HG03354 (cell line): ENCODE results near the gene C12orf57.
A peak's percentile ranks its signal among the peaks of the same experiment; 100 is the strongest.

ENCODE experiments used
- ATAC-seq: cut with Tn5 transposase; IDR thresholded peaks from one replicate; pipeline ENCODE4 v1.9.1; 2021; ENCODE audit warnings: mild to moderate bottlenecking; ENCODE audit not compliant: unreplicated experiment, poor library complexity, severe bottlenecking

The C12orf57 gene

DNA sequence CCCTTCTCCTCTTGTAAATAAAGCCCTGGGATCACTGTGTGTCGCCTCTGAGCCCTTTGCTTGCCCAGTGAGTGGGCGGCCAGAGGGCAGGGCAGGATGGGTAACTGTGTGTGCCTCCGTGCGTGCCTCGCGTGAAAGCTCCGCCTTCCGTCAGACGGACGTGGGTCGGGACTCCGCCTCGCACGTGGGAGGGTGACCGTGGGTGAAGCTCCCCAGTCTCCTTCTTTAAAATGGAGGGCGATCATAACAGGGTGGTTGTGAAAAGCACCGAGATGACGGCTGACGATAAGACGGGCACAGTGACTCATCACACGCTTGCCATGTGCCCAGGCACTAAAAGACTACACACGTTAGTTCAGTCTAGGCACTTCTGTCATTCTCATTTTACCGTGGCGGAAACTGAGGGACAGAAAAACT is 17.5 kb downstream of the C12orf57 start:
- peak; percentile 18 for ATAC-seq

GRCh38 chr12:6961695-6962284 is 18.0 kb downstream of the C12orf57 start:
- peak; percentile 19 for ATAC-seq

DNA sequence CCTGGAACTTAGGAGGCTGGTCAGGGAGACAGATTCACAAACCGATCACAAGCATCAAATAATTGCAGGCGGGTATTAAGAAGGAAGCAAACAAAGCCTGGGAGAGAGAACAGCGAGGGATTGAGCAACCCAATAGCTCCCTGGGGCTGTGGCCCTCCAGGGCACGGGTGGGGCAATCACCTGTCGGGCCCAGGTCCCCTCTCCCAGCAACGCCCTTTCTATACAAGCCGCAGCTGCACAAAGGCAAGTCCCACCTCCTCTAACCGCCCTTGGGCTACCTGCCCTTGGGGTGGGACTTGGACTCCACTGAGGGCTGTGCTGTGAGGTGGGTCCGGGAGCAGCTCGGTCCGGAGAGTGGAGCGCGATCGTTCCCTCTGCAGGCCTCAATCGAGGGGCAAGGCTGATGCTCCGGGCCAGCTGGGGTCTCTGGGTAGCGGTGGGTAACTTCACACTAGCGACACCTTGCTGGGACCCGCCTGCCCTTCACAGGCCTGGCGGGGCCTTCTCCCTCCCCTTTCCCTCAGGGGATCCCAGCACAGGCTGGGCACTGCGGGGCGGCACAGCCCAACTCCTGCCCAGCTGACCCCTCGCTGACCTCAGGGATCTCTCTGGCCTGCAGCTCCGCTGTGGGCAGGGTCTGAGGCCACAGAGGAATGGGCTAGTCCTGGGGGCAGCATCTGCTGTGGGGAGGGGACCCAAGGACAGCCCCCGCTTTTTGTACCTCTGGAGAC is 18.6 kb downstream of the C12orf57 start:
- ATAC-seq = no peak

GRCh38 chr12:6963016-6963731 is 19.4 kb downstream of the C12orf57 start:
- no peak for ATAC-seq

DNA sequence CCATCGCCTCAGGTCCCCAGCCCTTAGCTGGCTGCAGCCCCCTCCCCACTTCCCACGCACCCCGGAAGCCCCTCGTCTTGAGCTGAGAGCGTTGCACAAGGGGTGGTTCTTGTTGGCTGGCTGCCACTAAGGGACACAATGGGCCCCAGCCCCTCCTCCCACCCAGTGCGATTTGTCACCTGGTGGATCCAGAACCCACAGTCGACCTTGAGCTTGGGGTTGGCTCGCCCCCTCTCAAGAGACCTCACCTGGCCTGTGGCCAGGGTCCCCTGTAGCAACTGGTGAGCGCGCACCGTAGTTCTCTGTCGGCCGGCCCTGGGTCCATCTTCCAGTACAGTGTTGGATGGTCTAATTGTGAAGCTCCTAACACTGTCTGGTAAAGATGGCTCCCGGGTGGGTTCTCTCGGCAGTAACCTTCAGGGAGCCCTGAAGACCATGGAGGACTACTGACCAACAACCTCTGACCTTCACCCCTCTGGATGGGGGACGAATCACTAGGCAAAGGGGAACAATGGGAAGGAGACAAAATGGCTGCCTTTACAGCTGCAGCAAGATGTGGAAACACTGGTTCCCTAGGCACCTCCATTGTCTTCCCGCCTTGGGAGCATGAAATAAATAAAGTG is 20.1 kb downstream of the C12orf57 start:
- no peak for ATAC-seq

DNA sequence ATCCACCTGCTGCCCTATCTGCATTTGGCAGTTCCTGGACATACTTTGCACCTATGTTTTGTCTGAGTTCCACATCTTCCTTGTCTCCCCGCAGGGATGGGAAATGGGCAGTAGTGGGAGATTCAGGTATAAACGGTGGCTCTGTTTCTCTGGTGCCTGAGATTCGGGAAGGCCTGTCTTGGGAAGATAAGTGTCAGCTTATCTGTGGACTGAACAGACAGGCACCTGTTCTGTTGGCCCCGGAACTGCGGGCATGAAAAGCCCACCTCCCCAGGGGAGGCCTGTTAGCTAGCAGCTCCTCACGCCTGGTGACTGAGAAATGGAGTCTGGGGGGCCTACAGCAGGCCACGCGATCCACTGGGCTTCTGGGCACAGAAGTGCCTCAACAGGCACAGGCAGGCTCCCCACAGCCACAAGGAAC is 20.8 kb downstream of the C12orf57 start:
- ATAC-seq = peak; percentile 4

GRCh38 chr12:6965026-6965661 is 21.3 kb downstream of the C12orf57 start:
- peak; percentile 49 for ATAC-seq

DNA sequence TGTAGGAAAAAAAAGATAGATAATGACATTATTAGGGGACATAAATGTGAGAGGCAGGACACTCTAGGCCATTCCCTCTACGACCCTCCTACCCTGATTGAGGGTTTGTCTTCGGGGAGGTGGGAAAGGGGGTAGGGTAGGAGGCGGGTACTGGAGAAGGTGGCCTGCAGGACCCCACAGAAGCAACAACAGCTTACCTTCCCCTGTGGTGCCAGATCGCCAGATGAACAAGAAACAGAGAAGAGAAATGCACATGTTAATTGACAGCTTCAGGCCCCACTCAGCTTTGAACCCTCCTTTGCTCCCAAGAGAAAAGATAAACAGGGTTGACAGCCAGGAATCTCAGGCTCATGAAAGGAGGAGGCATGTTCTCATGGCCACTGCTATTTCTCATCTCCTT is 21.9 kb downstream of the C12orf57 start:
- ATAC-seq = no peak

DNA sequence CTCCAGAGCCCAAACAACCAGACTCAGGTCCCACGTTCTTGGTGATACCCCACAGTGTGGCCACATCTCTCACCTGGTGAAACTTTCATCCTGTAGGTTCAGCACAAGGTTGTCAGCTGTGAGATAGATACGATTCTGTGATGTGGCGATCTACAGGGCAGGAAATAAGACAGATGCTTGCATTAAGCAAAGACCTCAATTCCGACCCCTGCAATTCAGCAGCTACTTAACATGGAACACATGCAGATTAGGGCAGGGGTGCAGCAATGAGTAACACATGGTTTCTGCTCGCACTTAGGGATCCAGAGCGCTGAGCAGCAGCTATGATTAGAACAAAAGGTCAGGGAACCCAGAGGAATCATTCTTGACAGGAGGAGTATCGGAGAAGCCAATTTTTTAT is 22.5 kb downstream of the C12orf57 start:
- no peak for ATAC-seq

- no peak for ATAC-seq
Measured at GRCh38 chr12:6967651-6968100, 23.9 kb downstream of the C12orf57 start.

GRCh38 chr12:6968426-6968825 is 24.6 kb downstream of the C12orf57 start:
- ATAC-seq = no peak

GRCh38 chr12:6970096-6970527 is 26.3 kb downstream of the C12orf57 start:
- peak; percentile 9 for ATAC-seq

DNA sequence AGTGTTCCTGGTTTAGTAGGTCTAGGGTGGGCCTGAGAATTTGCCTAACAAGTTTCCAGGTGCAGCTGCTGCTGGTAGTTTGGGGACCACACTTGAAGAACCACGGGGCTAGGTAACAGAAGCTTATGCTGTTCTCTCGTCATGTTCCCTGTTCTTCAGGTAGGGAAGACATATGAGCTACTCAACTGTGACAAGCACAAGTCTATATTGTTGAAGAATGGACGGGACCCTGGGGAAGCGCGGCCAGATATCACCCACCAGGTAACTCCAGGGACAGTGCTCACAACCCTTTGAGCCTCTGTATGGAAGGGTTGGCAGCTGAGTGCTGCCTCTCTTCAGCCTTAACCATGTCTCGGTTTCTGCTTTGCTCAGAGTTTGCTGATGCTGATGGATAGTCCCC is 30.4 kb downstream of the C12orf57 start:
- ATAC-seq = no peak

DNA sequence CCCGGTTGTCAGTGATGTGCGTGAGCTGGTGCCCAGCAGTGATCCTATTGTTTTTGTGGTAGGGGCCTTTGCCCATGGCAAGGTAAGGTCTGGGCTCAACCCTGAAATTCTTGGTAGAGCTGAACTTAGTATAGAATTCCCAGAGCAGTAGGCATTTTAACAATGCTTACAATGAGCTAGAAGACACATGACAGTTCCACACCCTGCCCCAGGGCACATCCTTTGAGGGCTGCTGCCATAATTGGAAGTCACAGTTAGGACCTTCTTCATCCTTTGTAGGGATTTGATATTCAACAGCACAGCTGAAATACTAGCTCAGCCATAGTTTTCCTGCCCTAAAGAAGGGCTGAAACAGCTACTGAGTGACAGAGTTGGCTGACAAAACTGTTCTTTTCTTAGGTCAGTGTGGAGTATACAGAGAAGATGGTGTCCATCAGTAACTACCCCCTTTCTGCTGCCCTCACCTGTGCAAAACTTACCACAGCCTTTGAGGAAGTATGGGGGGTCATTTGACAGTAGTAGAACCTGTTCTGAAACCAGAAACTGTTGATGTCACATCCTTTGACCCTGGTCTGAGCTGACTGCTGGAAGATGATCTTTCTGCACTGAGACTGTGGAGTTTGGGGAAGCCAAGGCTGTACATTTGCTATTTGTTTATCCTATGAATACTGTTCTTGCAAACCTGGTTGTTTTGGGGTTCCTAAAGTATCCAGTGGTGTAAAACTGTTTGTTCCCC is 31.6 kb downstream of the C12orf57 start:
- ATAC-seq = no peak

DNA sequence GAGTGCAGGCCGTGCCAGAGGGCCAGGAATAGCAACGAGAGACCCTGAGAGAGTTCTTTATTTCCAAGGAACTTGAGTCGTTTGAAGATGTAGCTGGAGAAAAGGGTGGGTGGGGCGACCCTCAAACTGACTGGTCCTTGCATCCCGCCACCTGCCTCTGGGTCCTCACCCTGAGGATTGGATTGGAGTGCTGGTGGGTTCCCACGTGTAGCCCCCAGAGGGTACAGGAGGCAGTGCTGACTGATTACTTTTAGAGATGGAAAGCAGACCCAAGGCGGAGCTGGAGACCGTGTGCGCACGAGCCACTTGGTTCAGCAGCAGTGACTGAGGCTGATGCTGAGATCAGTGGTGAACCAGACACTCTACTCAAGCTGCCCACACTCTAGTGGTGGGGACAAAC is 33.8 kb downstream of the C12orf57 start:
- no peak for ATAC-seq

DNA sequence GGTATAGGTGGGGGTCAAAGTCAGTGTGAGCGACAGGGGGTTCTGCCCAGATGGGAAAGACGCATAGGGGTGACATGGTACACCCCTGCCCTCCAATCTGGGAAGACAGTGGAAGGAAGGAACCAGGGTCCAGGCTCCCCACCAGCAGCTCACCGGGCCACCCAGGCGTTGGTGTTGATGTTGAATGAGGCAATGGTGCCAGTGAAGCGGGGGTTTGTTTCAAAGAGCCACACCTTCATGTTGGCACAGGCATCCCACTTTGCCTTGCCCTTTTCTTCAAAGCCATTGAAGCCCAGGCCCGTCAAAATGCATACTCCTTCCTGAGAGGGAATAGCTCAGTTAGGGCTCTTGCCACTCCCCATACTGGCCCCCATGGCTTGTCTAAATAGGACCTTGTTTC is 34.4 kb downstream of the C12orf57 start:
- ATAC-seq = no peak

DNA sequence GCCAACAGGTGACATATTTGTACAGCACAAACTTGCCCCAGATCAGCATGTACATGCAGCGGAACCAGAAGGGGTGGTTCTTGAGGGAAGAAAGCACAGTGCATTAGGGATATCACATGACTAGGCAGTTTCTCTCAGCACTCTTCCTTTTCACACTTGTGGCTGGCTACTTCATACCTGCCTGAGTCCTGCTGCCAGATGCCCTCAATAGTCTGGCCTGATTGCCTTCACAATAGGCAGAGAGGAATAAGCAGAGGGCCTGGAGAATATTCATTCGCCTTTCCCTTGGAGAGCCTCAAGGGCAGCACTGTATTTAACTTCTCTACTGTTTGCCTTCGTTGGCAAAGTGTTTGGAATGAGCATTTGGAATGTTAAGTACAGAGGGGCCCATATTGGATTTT is 34.8 kb downstream of the C12orf57 start:
- no peak for ATAC-seq

DNA sequence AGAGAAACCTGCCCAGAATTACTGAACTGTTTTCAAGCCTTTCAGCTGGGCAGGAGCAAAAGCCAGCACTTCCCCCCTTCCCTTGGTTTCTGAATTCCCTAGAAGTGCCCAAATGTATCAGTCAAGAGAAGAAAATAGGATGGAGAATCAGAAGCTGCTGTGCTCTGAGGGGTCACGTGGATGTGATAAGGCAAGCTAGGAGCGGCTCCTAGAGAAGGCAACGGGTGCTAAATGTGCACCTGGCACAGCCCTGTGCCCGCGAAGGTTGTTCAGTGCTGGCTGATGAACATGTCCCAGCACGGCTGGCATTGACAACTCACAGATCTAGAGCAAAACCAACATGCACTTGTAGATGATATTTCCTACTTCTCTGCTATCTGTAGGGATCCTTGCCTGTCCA is 35.2 kb downstream of the C12orf57 start:
- no peak for ATAC-seq

DNA sequence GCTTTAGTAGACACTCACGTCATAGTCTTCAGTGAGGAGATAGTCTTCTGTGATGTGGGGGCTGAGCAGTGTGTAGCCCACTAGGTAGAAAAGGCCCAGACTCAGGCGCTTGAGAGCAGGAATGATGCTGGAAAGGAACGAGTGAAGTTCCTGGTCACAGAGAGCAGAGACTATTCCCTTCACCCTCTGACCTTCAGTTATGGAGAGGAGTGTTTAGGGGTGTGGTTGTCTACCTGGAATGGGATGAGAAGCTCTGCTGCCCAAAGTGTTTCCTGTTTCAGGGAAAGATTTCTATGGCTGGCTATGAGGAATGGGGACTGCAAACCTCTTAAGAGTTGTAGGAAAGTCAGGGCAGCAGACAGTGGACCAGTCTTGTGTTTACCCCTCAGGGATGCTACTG is 35.6 kb downstream of the C12orf57 start:
- no peak for ATAC-seq
